WTC11 (cell line): ENCODE measurements around the gene PES1. TPM values are rescaled to one million over a fixed set of nuclear protein-coding genes. Genes with fewer than 3 reads are reported as not detected.
A peak's percentile ranks its signal among the peaks of the same experiment; 100 is the strongest.
"Not testable (repeated sequence)": the region's sequence is repeated elsewhere in the genome, so short reads cannot be mapped to it uniquely, and the experiment has no call there.

Experiments used
- ATAC-seq: fragments of 200-7000 bp; cut with Tn5 transposase; 2 replicates; pipeline ENCODE4 v1.10.0; 2021; ENCODE audit warnings: mild to moderate bottlenecking, moderate library complexity
- CTCF ChIA-PET: fragments of 300-600 bp; sonication (Branson Sonifier 250); formaldehyde crosslinking; loops from one replicate; lab custom pipeline; 2021; ENCODE audit warnings: antibody characterized with exemption; lab: Charles Lee
- POLR2A ChIA-PET: fragments of 350-600 bp; sonication (Branson Sonifier 250); formaldehyde crosslinking; loops from one replicate; lab custom pipeline; 2021; ENCODE audit warnings: antibody characterized with exemption; lab: Charles Lee
- DNase-seq: peaks from one replicate; pipeline ENCODE4 v3.0.0; 2021; ENCODE audit warnings: low spot score
- H3K27ac Mint-ChIP-seq: 2 replicates; pipeline ENCODE4 v1.8.0; 2021; ENCODE audit warnings: mixed read lengths
- H3K27me3 Mint-ChIP-seq: 2 replicates; pipeline ENCODE4 v1.8.0; 2021; ENCODE audit warnings: low read depth, mild to moderate bottlenecking, moderate library complexity, mixed read lengths
- H3K36me3 Mint-ChIP-seq: 2 replicates; pipeline ENCODE4 v1.8.0; 2021; ENCODE audit warnings: mixed read lengths
- H3K4me1 Mint-ChIP-seq: 2 replicates; pipeline ENCODE4 v1.8.0; 2022; ENCODE audit warnings: mixed read lengths
- H3K4me3 Mint-ChIP-seq: 2 replicates; pipeline ENCODE4 v1.8.0; 2021; ENCODE audit warnings: mild to moderate bottlenecking, moderate library complexity, mixed read lengths
- H3K9me3 Mint-ChIP-seq: 2 replicates; pipeline ENCODE4 v1.8.0; 2021; ENCODE audit warnings: mixed read lengths
- ATF1 ChIP-seq: sonication (generic); formaldehyde crosslinking; IDR thresholded peaks from 2 replicates; pipeline ENCODE4 v1.8.1; 2023; ENCODE audit warnings: mild to moderate bottlenecking, moderate library complexity, missing genetic modification reagents
- ELF4 ChIP-seq: sonication (generic); formaldehyde crosslinking; IDR thresholded peaks from 2 replicates; pipeline ENCODE4 v1.8.1; 2022; ENCODE audit warnings: low read depth, mild to moderate bottlenecking, moderate library complexity, missing genetic modification reagents
- FOXP1 ChIP-seq: sonication (generic); formaldehyde crosslinking; IDR thresholded peaks from 2 replicates; pipeline ENCODE4 v1.8.0; 2022; ENCODE audit warnings: missing genetic modification reagents, mild to moderate bottlenecking, moderate library complexity, borderline replicate concordance
- GABPB1 ChIP-seq: sonication (generic); formaldehyde crosslinking; IDR thresholded peaks from 2 replicates; pipeline ENCODE4 v1.8.1; 2023; ENCODE audit warnings: mild to moderate bottlenecking, missing genetic modification reagents
- GRHL2 ChIP-seq: fragments of 250-450 bp; sonication (Bioruptor Pico); IDR thresholded peaks from 2 replicates; pipeline ENCODE4 v1.8.0; 2022; ENCODE audit warnings: mild to moderate bottlenecking, moderate library complexity; ENCODE audit not compliant: insufficient replicate concordance, severe bottlenecking
- KAT7 ChIP-seq: sonication (generic); formaldehyde crosslinking; IDR thresholded peaks from 2 replicates; pipeline ENCODE4 v1.8.1; 2023; ENCODE audit warnings: missing genetic modification reagents, mild to moderate bottlenecking, borderline replicate concordance
- MLX ChIP-seq: sonication (generic); formaldehyde crosslinking; IDR thresholded peaks from 2 replicates; pipeline ENCODE4 v1.8.1; 2023; ENCODE audit warnings: mild to moderate bottlenecking, missing genetic modification reagents, moderate library complexity
- MYBL2 ChIP-seq: sonication (generic); formaldehyde crosslinking; IDR thresholded peaks from 2 replicates; pipeline ENCODE4 v1.8.1; 2023; ENCODE audit warnings: mild to moderate bottlenecking, moderate library complexity, missing genetic modification reagents
- NFATC4 ChIP-seq: fragments of 250-450 bp; sonication (Bioruptor Pico); IDR thresholded peaks from 2 replicates; pipeline ENCODE4 v1.9.0; 2021; ENCODE audit warnings: mild to moderate bottlenecking
- NR3C1 ChIP-seq: sonication (generic); formaldehyde crosslinking; conservative IDR thresholded peaks from 2 replicates; pipeline ENCODE4 v1.8.1; 2023; ENCODE audit warnings: low read depth, mild to moderate bottlenecking, missing genetic modification reagents
- PRDM15 ChIP-seq: sonication (generic); formaldehyde crosslinking; IDR thresholded peaks from 2 replicates; pipeline ENCODE4 v1.8.0; 2022; ENCODE audit warnings: missing genetic modification reagents
- PRRX2 ChIP-seq: fragments of 250-450 bp; sonication (Bioruptor Pico); IDR thresholded peaks from 2 replicates; pipeline ENCODE4 v1.8.0; 2021; ENCODE audit warnings: mild to moderate bottlenecking
- RELA ChIP-seq: sonication (generic); formaldehyde crosslinking; IDR thresholded peaks from 2 replicates; pipeline ENCODE4 v1.8.1; 2022; ENCODE audit warnings: missing genetic modification reagents, mild to moderate bottlenecking, borderline replicate concordance
- RORB ChIP-seq: fragments of 250-450 bp; sonication (Bioruptor Pico); IDR thresholded peaks from 2 replicates; pipeline ENCODE4 v1.9.0; 2021; ENCODE audit warnings: mild to moderate bottlenecking
- SOX15 ChIP-seq: fragments of 250-450 bp; sonication (Bioruptor Pico); IDR thresholded peaks from 2 replicates; pipeline ENCODE4 v1.9.0; 2021; ENCODE audit warnings: mild to moderate bottlenecking
- TEAD1 ChIP-seq: sonication (generic); formaldehyde crosslinking; IDR thresholded peaks from 2 replicates; pipeline ENCODE4 v1.8.0; 2022; ENCODE audit warnings: mild to moderate bottlenecking, missing genetic modification reagents
- ZMAT4 ChIP-seq: fragments of 250-450 bp; sonication (Bioruptor Pico); IDR thresholded peaks from 2 replicates; pipeline ENCODE4 v1.9.0; 2021; ENCODE audit warnings: mild to moderate bottlenecking
- ZNF263 ChIP-seq: sonication (generic); formaldehyde crosslinking; IDR thresholded peaks from 2 replicates; pipeline ENCODE4 v1.8.1; 2022; ENCODE audit warnings: low read depth, mild to moderate bottlenecking, moderate library complexity, missing genetic modification reagents
- ZNF396 ChIP-seq: fragments of 250-450 bp; sonication (Bioruptor Pico); IDR thresholded peaks from 2 replicates; pipeline ENCODE4 v1.8.0; 2021; ENCODE audit warnings: mild to moderate bottlenecking, moderate library complexity, borderline replicate concordance
- ZNF423 ChIP-seq: fragments of 250-450 bp; sonication (Bioruptor Pico); IDR thresholded peaks from 2 replicates; pipeline ENCODE4 v2.1.2; 2022; ENCODE audit warnings: mild to moderate bottlenecking, moderate library complexity
- ZNF512 ChIP-seq: sonication (generic); formaldehyde crosslinking; IDR thresholded peaks from 2 replicates; pipeline ENCODE4 v1.8.1; 2022; ENCODE audit warnings: missing genetic modification reagents, borderline replicate concordance
- total RNA-seq: library from RNA; stranded (reverse); gene quantifications from 3 replicates; pipeline ENCODE4 v1.2.3, GENCODE V29; 2021

PES1 gene
- total RNA-seq, 1 experiment from 2014 or later, result 128 TPM

- 0 out of 2 replicates have a peak, but pooled peaks have one; percentile 33 for TF ChIP-seq ZNF512 (CRISPR knock-in tag)
- no peak for TF ChIP-seq ZNF423 (CRISPR knock-in tag)
These were observed 42.9 kb upstream of the PES1 start (continued) for GRCh38 chr22:30634471-30635233.

- H3K36me3 Mint-ChIP-seq, ATAC-seq, CTCF ChIA-PET, H3K9me3 Mint-ChIP-seq, H3K4me3 Mint-ChIP-seq, DNase-seq, H3K27ac Mint-ChIP-seq, POLR2A ChIA-PET, H3K27me3 Mint-ChIP-seq: not testable (repeated sequence)
- peaks cover 14% of the 10 kb centered on the region for H3K4me1 Mint-ChIP-seq
These were observed 39.8 kb upstream of the PES1 start for GRCh38 chr22:30631469-30631868.

GRCh38 chr22:30628491-30628890 lies 36.8 kb upstream of the PES1 start:
- Mint-ChIP-seq H3K4me1 (peaks cover 5% of the 10 kb centered on the region), H3K4me3 (no peak overlapping the region), H3K36me3 (peaks cover 14% of the 10 kb centered on the region), H3K9me3 (no peaks in the 10 kb centered on the region; the same call in 1 of the 2 replicates), H3K27me3 (0 out of 2 replicates have a peak, but pooled peaks cover 2% of the 10 kb centered on the region), H3K27ac (no peak overlapping the region)
- ChIA-PET POLR2A (interaction anchor here (0.7 to 1.0 kb wide), 2 partner anchors 14 to 366 kb away, joined by 4 read pairs; no protein-coding TSS in a partner anchor), CTCF (interaction anchor here (0.6 to 1.5 kb wide), 3 partner anchors 22 to 127 kb away, joined by 3 to 6 read pairs (median 4); partner anchors contain the start of gene TCN2)
- ATAC-seq (no peak), DNase-seq (no peak)
- TF ChIP-seq GABPB1 (CRISPR knock-in tag) (no peak), MYBL2 (no peak), FOXP1 (CRISPR knock-in tag) (no peak)

GRCh38 chr22:30627471-30627870 lies 35.8 kb upstream of the PES1 start:
- no peak overlapping the region for H3K4me3 Mint-ChIP-seq
- no peak for DNase-seq
- peaks cover 5% of the 10 kb centered on the region for H3K4me1 Mint-ChIP-seq
- no peaks in the 10 kb centered on the region for H3K27me3 Mint-ChIP-seq
- CTCF ChIA-PET, result interaction anchor here (1.5 kb wide), 1 partner anchor 128 kb away, joined by 6 read pairs; no protein-coding TSS in a partner anchor
- no peak overlapping the region for H3K27ac Mint-ChIP-seq
- TF ChIP-seq MLX (CRISPR knock-in tag) (no peak), PRRX2 (CRISPR knock-in tag) (no peak), ZNF263 (CRISPR knock-in tag) (no peak), MYBL2 (no peak), ZMAT4 (CRISPR knock-in tag) (no peak)
- TF ChIP-seq, all 79 proteins: peak for 0
- H3K36me3 Mint-ChIP-seq, result peaks cover 22% of the 10 kb centered on the region
- POLR2A ChIA-PET, result interaction anchor here (1.1 kb wide), 1 partner anchor 20 kb away, joined by 3 read pairs; the partner anchor contains the start of gene TCN2
- no peak for ATAC-seq
- H3K9me3 Mint-ChIP-seq, result no peaks in the 10 kb centered on the region; the same call in 1 of the 2 replicates

DNA sequence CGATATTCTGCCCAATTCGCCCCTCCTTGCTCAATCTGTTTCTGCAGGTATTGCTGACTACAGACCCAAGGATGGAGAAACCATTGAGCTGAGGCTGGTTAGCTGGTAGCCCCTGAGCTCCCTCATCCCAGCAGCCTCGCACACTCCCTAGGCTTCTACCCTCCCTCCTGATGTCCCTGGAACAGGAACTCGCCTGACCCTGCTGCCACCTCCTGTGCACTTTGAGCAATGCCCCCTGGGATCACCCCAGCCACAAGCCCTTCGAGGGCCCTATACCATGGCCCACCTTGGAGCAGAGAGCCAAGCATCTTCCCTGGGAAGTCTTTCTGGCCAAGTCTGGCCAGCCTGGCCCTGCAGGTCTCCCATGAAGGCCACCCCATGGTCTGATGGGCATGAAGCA lies 34.7 kb upstream of the PES1 start:
- no peaks in the 10 kb centered on the region for H3K27me3 Mint-ChIP-seq
- peaks cover 5% of the 10 kb centered on the region for H3K4me1 Mint-ChIP-seq
- DNase-seq (no peak), ATAC-seq (peak; percentile 59; the same call in 1 of the 2 replicates)
- H3K4me3 Mint-ChIP-seq, result no peak overlapping the region
- no peaks in the 10 kb centered on the region; the same call in 1 of the 2 replicates for H3K9me3 Mint-ChIP-seq
- ChIA-PET CTCF (interaction anchor here (0.9 to 1.2 kb wide), 4 partner anchors 8 to 129 kb away, joined by 3 to 7 read pairs (median 4); no protein-coding TSS in a partner anchor), POLR2A (no interaction called here)
- H3K27ac Mint-ChIP-seq, result no peak overlapping the region
- peaks cover 27% of the 10 kb centered on the region for H3K36me3 Mint-ChIP-seq
- TF ChIP-seq NFATC4 (CRISPR knock-in tag) (no peak), ELF4 (CRISPR knock-in tag) (no peak), GRHL2 (CRISPR knock-in tag) (no peak), PRDM15 (CRISPR knock-in tag) (no peak), NR3C1 (CRISPR knock-in tag) (no peak), TEAD1 (CRISPR knock-in tag) (no peak), KAT7 (no peak), ZNF396 (no peak), RELA (CRISPR knock-in tag) (no peak), RORB (CRISPR knock-in tag) (no peak), SOX15 (no peak), ATF1 (CRISPR knock-in tag) (no peak)
